ENCODE measurements around the gene ELAVL1.
"Not testable (repeated sequence)": the region's sequence is repeated elsewhere in the genome, so short reads cannot be mapped to it uniquely, and the experiment has no call there.

Gene ELAVL1

DNA sequence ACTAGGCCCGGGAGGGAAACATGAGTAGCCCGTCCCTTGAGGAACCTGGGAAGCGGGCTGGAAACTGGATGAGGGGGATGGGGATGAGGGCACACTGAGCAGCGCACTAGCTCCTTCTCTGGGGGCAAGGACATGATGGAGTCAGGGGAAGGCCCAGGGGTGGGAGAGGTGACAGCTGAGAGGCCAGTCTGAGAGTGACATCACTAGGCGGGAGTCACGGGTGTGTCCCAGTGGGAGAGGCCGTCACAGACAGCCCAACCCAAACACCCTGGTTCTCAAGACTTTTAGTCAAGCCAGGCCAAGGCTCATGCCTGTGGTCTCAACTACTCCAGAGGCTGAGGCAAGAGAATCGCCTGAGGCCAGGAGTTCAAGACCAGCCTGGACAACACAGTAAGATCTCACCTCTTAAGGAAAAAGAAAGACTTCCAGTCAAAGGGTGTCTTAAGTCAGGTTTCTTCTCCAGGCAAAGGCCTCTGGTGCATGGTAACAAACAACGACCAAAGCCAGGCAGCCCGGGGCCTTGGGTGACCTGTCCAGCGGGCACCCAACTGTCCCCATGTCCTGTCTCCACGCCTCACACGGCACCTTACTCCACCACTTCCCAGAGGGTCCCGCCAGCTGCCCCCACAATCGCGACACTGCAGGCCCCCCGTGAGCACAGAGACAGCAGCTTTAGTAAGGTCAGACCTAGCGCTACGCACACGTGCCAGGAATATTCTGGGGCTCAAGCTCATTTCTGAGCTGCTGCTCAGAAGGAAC, 36.5 kb downstream of the ELAVL1 start:
- no peak for DNase-seq (ENCODE audit: low read depth)

DNA sequence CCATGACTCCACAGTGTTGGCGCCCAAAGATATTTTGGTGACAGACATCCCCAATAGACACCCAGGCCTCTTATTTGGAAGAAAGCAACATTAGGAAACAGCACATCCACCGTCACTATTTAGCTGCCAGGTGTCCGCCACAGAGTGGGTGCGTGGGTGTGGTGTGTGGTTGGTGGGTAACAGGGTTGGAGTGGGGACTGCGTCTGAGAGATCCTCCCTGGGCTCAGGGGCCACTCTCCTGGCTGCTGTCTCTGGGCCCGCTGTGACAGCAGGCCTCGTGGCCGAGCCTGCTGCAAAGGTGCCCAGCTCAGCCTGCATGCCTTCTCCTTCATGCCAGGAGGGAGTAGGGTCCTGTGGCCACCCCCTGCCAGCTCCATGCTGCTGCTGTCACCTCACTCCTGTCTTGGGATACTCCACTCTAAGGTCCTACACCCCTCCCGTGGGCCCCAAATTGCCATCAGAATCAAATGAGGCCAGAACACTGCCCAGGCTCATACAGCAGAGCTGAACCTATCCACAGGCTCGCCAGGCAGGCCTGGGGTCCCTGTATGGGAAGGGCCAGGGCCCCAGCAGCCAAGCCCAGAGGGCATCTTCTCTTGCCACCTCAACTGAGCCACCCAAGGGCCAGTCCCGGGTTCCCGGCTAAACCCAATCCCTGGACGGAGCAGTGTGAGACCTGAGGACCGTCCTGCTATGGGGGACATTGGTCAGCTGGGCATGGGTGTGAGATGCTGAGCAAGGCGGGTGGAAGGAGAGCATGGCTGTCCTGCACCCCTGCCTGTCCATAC, 37.2 kb downstream of the ELAVL1 start:
- no peak for DNase-seq (ENCODE audit: low read depth)

DNA sequence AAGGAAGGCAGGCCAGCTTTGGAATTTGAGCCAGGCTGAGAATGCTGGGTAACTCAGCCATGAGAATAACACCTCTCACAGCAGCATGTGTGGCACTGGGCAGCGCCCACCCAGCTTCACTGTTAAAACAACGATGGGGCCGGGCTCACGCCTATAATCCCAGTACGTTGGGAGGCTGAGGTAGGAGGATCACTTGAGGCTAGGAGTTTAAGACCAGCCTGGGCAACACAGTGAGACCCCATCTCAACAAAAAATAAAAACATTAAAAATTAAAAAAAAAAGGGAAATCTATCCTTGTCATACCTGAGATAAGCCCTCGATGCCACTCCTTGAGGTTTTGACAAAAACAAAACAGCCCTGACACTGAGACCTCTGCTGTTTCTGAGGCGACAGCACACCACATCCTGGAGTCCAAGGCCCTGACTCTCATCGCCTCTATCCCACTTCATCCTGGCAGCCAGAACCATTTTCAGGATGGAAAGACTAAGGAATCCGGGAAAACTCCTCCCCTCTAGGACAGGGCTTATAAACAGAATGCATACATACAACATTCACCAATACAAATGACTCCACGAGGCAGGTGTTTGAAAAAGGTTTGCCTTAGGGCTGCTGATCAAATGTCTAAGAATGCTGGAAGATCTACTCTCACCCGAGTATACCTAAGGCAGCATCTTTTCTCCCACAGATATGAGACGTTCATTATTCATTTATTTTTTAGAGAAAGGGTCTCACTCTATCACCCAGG, 39.3 kb downstream of the ELAVL1 start:
- no peak for DNase-seq (ENCODE audit: low read depth)

DNA sequence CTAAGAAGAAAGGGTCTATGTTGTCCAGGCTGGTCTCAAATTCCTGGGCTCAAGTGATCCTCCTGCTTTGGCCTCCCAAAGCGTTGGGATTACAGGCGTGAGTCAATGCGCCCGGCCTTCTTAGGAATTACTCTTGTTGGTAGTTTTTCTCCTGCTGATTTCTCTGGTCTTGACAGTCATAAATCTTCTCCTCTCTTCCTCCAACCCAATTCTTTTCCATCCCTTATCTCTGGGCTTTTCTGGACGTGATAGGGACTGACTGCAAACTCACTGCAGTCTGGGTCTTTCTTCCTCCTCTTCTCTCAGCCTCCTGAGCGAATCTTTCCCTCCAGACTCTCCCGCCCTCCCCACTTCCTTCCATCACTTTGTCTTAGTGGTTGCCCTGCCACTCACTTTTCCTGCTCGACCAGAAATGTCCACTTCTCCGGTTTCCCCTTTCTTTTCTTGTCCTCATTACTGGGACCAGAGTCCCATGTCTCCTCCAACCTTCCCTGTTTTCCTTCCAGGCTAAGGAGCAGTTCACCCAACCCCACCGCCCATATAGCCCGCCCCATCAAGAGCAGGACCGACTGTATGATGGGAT, 40.1 kb downstream of the ELAVL1 start:
- no peak for DNase-seq (ENCODE audit: low read depth)

DNA sequence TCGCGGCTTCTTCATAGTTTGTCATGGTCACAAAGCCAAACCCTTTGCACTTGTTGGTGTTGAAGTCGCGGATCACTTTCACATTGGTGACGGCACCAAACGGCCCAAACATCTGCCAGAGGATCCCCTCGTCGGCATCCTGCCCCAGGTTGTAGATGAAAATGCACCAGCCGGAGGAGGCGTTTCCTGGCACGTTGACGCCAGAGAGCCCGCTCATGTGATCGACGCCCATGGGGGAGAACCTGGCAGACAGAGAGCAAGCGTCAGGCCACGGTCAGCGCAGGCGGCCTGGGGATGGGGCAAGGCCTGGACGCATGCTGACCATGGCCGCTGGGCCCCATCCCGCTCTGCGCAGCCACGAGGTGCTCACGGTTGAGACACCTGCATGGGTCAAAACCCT, 41.9 kb downstream of the ELAVL1 start:
- no peak for DNase-seq (ENCODE audit: low read depth)

DNA sequence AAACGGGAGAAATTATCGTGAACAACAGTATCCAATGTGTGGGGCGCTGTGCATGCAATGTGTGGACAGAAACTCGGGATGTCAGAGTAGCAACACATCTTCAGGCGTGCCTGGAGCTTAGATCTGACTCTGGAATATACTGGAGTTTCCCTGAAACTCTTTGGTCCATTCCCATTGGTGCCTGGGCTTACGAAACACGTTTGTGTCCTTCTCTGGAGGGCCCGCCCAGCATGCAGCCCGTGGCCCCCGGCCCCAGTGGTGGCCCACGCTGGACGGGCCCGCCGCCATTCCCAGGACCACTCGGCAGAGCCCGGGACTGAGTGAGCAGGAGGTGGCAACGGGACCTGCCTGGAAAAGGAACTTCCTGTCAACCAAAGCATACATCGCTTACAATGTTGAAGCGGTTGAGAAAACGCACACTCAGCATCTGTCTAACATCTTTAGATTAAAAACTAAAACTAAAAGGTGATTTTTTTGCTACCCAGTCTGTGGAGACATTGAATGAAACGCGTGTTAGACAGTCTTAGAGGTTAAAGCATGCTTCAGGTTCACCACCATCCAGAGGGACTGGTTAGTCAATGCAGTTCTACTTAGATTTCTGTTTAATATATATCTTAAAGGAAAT, 42.7 kb downstream of the ELAVL1 start:
- DNase-seq (ENCODE audit: low read depth), result no peak

DNA sequence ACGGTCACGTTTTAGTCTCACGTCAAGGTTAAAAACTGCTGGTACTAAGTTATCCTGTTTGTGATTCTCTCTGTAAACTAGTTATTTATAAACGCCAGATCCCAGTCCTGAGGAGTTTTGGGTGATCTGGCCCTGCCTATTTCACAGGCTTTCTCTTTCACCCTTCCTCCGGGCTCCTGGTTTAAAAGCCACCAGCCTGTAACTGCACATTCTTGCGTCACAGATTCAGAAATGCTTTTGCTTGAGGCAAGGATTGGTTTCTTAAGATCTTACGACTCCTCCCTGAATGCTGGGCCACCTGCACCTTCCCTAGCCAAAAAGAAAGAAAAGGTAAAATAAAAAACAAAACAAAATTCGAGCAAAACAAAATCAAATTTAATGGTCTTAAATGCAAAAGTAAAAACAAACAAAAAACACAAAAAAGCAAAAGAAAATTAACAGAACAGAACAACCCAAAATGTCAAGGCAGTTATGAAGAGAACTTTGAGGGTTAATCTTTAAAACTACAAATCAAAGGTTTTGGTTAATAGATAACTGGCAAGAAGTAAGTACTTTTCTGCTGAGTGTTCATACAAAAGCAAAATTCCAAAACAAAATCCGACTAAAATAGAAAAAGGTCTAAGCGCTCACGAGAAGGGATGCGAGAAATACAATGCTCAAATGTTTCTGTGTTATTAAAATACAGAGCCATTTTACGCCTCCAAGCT, 43.4 kb downstream of the ELAVL1 start:
- DNase-seq (ENCODE audit: low read depth), result no peak

DNA sequence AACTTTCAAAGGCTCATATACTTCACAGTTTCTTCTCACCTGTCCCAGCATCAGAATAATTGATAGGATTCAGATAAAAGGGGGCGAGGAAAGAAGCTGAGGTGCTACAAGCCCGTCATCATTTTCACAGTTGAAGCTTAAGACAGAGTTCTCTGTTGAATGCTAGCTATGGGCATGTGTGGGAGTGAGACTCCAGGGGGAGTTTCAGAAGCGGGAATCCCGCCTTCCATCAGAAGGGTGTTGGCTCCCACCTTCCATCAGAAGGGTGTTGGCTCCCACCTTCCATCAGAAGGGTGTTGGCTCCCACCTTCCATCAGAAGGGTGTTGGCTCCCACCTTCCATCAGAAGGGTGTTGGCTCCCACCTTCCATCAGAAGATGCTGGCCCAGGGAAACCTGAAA, 44.4 kb downstream of the ELAVL1 start:
- not testable (repeated sequence) for DNase-seq (ENCODE audit: low read depth)

DNA sequence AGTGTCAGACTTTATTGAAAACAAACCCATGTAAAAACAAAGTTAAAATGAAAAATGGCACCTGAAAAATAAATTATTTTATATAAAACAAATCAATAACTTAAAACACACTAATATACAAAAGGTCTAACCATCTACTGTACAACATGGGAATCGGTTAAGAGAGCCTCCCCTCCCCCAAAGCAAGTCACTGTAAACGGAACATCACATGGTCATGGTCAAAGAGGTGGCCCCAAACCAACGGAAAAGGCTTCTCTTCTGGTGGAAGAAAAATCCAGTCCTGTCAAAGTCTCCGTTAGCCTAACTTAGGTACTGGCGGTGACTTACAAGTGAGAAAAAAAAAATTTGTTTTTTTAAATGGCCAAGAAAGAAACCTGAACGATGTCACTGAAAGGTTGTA, 46.2 kb downstream of the ELAVL1 start:
- DNase-seq (ENCODE audit: low read depth), result no peak

DNA sequence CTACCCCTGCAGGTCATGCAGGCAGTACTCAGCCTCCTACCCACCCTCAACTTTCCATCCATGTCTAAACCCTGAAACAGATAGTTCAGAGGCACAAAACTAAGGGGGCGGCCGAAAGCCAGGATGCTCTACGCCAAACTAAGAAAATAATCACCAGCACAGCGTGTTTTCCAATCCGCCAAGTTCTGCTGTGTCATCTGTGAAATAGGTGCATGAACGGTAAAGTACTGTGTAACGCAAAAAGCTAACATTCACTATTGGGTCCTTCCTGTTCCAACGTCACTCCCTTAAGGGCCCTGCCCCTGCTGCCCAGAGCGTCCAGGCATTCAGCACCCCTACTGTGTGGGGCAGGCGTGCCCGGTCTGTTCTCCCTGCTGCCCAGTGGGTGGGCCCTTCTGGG, 49.7 kb downstream of the ELAVL1 start:
- no peak for DNase-seq (ENCODE audit: low read depth)

DNA sequence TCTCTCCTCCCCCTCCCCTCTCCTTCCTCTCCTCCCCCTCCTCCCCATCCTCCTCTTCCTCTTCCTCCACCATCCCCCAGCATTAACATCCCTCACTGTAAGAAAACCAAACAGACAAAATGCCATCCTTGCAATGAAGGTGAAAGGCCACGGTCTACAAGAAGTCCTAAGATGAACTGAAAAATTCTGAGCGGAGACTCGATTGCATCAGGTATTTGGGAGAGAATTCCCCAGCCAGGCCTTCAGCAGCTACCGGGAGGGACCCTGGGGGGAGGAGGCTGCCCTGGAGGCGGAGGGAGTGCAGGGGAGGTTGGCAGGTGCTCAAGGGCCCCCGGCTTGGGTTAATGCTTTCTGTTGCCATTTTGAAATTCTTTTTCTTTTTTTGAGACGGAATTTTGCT, 51.9 kb downstream of the ELAVL1 start:
- DNase-seq (ENCODE audit: low read depth), result no peak

DNA sequence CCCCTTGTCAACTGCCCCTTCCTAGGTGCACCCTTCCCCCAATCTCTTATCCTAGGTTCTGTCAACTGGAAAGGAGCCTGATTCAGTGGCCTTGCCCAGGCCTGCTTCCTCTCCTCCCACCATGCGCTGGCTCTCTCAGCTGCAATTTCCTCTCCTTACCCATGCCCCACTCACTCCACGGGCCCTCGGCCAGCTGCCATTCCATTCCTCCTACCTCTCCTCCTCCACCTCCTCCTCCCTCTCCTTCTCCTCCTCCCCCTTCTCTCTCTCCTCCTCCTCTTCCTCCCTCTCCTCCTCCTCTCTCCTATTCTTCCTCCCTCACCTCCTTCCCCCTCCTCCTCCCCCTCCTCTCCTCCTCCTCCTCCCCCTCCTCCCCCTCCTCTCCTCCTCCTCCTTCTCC, 52.4 kb downstream of the ELAVL1 start:
- DNase-seq (ENCODE audit: low read depth), result no peak

DNA sequence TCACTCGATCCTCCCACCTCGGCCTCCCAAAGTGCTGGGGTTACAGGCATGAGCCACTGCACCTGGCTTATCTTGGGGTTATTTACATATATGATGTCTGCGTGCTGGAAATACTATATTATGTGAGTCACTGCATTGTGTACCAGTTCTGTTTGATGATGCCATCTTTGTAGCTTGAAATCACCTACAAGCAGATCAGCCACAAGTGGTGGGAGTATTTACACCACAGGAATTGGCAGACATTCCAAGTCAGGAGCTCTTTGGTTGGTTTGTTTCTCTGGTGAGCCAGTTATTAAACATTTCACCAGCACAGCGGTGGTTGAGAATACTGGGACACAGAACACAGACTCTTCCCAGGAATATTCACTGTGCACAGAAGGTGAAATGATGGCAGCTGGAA, 57.5 kb downstream of the ELAVL1 start:
- no peak for DNase-seq (ENCODE audit: low read depth)

DNA sequence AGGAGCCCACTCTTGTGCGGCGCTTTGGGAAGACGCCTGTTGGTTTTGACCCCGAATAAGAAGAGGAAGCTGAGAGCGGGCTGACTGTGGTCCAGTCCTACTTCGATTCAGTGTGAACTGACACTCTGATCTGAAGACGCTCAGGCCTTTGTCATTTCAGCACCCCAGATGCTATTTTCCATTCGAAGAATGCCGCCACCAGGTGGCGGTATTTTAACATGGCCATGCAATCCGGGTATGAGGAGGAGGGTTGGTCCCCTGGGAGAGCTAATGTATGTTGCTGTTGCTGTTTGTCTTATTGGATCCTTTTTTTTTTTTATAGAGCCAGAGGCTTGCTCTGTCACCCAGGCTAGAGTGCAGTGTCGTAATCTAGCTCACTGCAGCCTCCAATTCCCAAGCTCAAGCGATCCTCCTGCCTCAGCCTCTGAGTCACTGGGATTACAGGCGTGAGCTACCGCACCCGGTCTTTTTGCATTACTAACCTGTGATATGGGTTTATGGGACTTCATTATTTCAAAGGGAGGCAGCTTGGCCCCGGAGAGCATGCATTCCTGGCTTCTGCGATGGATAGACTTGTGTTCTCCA, 61.2 kb downstream of the ELAVL1 start:
- peak; percentile 81 for DNase-seq (ENCODE audit: low read depth)

DNA sequence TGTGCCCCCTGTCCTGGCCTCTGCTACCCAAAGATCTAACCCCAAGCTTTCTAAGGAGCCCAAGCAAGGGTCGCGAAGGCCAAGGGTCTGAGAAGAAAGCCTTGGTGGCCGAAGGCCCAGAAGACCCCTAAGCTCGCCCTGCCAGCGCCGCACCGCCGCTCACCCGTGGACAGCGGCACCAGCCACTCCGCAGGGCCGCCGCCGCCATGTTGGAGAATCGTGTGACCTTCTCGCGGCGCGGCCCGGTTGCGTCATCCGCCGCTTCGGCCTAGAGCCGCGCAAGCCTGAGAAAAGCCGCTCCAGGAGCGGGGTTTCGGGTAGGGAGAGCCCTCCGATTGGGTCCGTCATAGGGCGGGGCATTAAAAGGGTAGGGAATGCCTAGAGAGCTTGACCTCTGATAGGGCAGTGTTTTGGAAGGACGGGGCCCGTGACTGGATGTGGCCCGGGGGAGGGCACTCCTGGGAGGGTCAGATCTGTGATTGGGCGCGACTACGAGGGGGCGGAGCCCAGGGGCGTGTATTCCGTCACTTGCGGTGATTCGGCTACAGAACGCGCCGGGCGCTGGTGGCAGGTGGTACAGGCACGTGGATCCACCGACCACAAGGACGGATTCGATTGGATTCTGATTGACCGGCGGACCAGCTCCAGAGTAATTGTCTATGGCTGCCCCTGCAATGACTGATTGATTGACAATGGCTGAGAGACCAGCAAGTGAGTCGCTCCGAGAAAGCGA, 61.8 kb downstream of the ELAVL1 start, which contains the start of gene TIMM44:
Gene TIMM44 (minus strand): TSS at position 223 of the 733 bp plus-strand sequence. CDS start 15 bp downstream, at position 208.
- DNase-seq (ENCODE audit: low read depth), result peak; percentile 99

DNA sequence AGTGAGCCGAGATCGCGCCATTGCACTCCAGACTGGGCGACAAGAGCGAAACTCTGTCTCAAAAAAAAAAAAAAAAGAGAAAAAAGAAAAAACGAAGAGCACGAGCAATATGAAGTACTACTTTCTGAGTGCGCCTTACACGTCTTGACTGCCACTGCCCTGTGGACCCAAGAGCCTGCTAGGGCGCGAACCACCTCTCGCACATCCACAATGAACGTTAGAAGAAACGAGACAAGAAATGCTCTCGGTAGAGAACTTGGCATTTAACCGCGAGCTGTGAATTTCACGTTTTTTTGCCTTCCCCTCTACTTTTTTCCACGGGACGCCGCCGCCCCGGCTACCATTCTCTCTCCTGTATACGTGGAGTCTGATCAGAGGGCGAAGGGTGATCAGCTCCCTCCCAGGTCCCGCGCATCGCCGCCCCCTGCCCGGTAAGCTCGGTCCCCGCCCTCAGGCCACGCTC, 62.4 kb downstream of the ELAVL1 start:
- DNase-seq (ENCODE audit: low read depth), result no peak

DNA sequence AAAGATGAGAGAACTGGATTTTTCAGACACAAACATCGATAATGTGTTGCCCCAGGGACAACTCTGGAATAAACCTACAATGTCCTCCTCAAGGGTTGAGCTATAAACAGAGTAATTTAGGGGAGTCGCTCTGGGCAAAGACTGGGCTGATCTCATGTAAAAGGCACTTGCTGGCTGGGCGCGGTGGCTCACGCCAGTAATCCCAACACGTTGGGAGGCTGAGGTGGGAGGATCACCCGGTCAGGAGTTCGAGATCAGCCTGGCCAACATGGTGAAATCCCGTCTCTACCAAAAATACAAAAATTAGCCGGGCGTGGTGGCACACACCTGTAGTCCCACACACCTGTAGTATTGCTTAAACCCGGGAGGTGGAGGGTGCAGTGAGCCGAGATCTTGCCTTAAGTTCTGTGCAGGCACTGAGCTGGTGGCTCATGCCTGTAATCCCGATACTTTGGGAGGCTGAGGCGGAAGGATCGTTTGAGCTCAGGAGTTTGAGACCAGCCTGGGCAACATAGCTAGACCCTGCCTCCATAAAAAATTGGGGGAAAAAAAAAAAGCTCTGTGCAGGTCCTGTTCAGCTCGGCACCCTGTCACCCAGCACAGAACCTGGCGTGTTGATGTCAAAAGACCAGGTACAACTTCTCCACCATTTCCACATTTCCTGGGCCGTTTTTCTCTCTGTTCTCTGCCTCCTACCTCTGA, 63.4 kb downstream of the ELAVL1 start:
- no peak for DNase-seq (ENCODE audit: low read depth)

DNA sequence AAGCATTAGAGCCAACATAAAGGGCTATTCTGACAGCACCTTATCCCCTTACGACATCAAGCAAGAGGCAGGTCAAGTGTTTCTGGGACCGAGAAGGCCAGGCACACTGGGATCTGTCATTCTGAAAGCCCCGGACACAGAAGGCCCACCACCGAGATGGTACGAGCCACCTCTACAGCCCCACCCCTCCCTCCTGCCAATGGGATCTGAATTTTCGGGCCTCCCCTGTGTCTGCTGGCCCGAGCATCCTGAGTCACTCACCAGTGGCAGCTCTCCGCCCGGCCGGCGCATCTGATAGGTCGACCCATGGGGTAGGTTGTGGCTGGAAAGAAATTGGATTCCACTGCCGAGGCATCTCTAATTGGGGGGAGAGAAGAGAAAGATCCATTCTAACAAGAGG, 64.6 kb downstream of the ELAVL1 start:
- no peak for DNase-seq (ENCODE audit: low read depth)

DNA sequence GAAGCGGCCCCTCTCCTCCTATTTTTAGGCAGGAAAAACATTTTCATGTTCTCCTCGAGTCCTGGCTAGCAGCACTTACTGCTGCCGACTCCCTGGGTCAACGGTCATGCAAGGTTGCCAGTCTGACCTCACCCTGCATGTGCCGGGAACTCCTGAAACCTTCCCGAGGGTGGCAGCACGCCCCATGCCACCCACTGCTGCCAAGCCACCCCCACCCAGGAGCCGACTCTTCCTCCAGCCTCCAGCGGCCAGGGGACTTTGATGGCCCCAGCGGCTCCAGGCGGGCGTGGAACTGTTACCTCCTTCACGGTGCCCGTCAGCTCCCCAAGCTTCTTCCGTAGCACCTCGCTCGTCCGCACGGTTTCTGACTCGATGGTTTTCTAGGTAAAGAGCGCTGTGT, 70.7 kb downstream of the ELAVL1 start:
- no peak for DNase-seq (ENCODE audit: low read depth)

Data from activated T-cell treated with anti-CD3 and anti-CD28 coated beads for 48 hours (primary cell).